Cerebellar cortex (tissue), 1 donor: Measurements from ENCODE around the gene TOMM20.
A peak's percentile ranks its signal among the peaks of the same experiment; 100 is the strongest.
"Not testable (repeated sequence)": the region's sequence is repeated elsewhere in the genome, so short reads cannot be mapped to it uniquely, and the experiment has no call there.

Experiments used
- DNase-seq: peaks from one replicate; pipeline ENCODE4 v3.0.0-alpha.2; 2015; ENCODE audit warnings: low spot score

The TOMM20 gene

GRCh38 chr1:235101558-235102258 lies 26.9 kb downstream of the TOMM20 start:
- DNase-seq, result no peak

- DNase-seq, result no peak
Observed at GRCh38 chr1:235100194-235100772, 28.4 kb downstream of the TOMM20 start.

GRCh38 chr1:235098991-235099390 lies 29.6 kb downstream of the TOMM20 start:
- DNase-seq, result no peak

- DNase-seq, result no peak
Observed at GRCh38 chr1:235098547-235098946, 30.1 kb downstream of the TOMM20 start.

GRCh38 chr1:235097501-235097900 lies 31.1 kb downstream of the TOMM20 start:
- not testable (repeated sequence) for DNase-seq

GRCh38 chr1:235095938-235096562 lies 32.6 kb downstream of the TOMM20 start:
- DNase-seq, result no peak

- DNase-seq, result peak; percentile 83
Observed at GRCh38 chr1:235093696-235094592, 34.7 kb downstream of the TOMM20 start.

- peak; percentile 86 for DNase-seq
Observed at GRCh38 chr1:235093013-235093695, 35.5 kb downstream of the TOMM20 start.

GRCh38 chr1:235092415-235092814 lies 36.2 kb downstream of the TOMM20 start:
- not testable (repeated sequence) for DNase-seq

GRCh38 chr1:235092045-235092406 lies 36.6 kb downstream of the TOMM20 start:
- DNase-seq, result not testable (repeated sequence)

GRCh38 chr1:235091319-235092044 lies 37.2 kb downstream of the TOMM20 start:
- DNase-seq, result not testable (repeated sequence)

- no peak for DNase-seq
Observed at GRCh38 chr1:235090406-235091069, 38.1 kb downstream of the TOMM20 start.

- DNase-seq, result no peak
Observed at GRCh38 chr1:235088907-235089306, 39.7 kb downstream of the TOMM20 start.

- no peak for DNase-seq
Observed at GRCh38 chr1:235088430-235088829, 40.2 kb downstream of the TOMM20 start.

GRCh38 chr1:235087906-235088305 lies 40.7 kb downstream of the TOMM20 start:
- no peak for DNase-seq

- not testable (repeated sequence) for DNase-seq
Observed at GRCh38 chr1:235085411-235086117, 43.1 kb downstream of the TOMM20 start.

GRCh38 chr1:235080788-235081187 lies 47.8 kb downstream of the TOMM20 start:
- not testable (repeated sequence) for DNase-seq

- DNase-seq, result not testable (repeated sequence)
Observed at GRCh38 chr1:235080297-235080657, 48.4 kb downstream of the TOMM20 start.

GRCh38 chr1:235079443-235080296 lies 49.0 kb downstream of the TOMM20 start:
- DNase-seq, result peak; percentile 72
